Bronchial epithelial cell (primary cell): ENCODE data around the gene CACNG1. TPM values are rescaled to one million over a fixed set of nuclear protein-coding genes. Genes with fewer than 3 reads are reported as not detected.

Experiments
- DNase-seq: peaks from one replicate; pipeline ENCODE4 v3.0.0-alpha.2; 2010; ENCODE audit warnings: low read depth
- FAIRE-seq: peaks from 2 replicates; lab custom pipeline; 2011; peaks lifted over from hg19 to GRCh38; lab: Jason Lieb, UNC
- H3K27me3 ChIP-seq: 2 replicates; pipeline ENCODE4 v1.5.1; 2011; ENCODE audit warnings: low read length; ENCODE audit not compliant: control insufficient read depth, insufficient read depth
- H3K36me3 ChIP-seq: 2 replicates; pipeline ENCODE4 v1.5.1; 2011; ENCODE audit warnings: low read length; ENCODE audit not compliant: control insufficient read depth, insufficient read depth
- H3K4me3 ChIP-seq: 2 replicates; pipeline ENCODE4 v1.5.1; 2011; ENCODE audit warnings: mild to moderate bottlenecking, low read depth, low read length, control low read depth
- CTCF ChIP-seq: IDR thresholded peaks from 2 replicates; pipeline ENCODE4 v1.5.1; 2011; ENCODE audit warnings: mild to moderate bottlenecking, moderate library complexity, low read length, control low read depth, inconsistent platforms; ENCODE audit not compliant: insufficient read depth, severe bottlenecking
- total RNA-seq: library from RNA; depleted of rRNA; stranded (reverse); fragments of >200 nt; gene quantifications from 2 replicates; pipeline ENCODE4 v1.2.1, GENCODE V29; 2014

CACNG1 gene
- total RNA-seq, 1 donor from 2014 or later, result not detected

DNA sequence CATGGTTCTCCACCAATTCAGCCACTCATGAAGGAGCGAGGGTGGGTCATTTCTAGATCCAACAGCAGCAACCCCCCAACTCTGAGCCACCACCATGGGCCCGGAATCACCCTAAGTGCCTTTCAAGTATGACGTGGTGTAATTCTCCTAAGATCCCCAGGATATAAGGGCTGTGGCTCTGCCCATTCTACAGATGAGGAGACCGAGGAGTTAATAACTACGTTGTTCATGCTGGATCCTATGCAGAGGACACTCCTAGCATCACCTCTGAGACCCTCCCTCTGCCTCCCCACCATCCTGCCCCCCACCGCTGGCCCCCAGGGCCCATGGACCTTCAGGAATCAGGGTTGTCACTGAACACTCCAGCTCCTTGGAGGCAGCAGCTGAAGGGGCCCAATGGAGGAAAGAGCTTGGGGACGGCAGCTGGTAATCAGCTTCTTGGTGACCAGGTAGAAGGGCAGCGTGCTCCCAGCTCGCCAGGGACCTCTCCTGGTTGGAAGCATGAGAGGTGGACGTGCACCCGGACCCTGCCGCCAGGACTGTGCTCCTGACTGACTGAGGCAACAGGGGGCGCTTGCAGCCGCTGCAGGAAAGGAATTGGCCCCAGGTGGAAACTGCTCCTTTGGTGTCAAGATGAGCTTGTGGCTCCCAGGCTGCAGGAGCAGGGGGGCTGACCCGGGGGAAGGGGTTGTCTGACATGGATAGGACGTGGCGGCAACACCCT lies 28.2 kb upstream of the CACNG1 start:
- no peak for FAIRE-seq
- Histone ChIP-seq H3K27me3 (no peaks in the 10 kb centered on the region), H3K36me3 (no peaks in the 10 kb centered on the region), H3K4me3 (no peak overlapping the region)
- no peak for TF ChIP-seq CTCF
- no peak for DNase-seq

GRCh38 chr17:67017910-67018309 lies 26.4 kb upstream of the CACNG1 start:
- DNase-seq (no peak), FAIRE-seq (no peak)
- no peaks in the 10 kb centered on the region for H3K36me3 ChIP-seq
- no peak for TF ChIP-seq CTCF
- no peak overlapping the region for H3K4me3 ChIP-seq
- no peaks in the 10 kb centered on the region for H3K27me3 ChIP-seq

GRCh38 chr17:67018471-67019434 lies 25.6 kb upstream of the CACNG1 start:
- DNase-seq (no peak), FAIRE-seq (no peak)

DNA sequence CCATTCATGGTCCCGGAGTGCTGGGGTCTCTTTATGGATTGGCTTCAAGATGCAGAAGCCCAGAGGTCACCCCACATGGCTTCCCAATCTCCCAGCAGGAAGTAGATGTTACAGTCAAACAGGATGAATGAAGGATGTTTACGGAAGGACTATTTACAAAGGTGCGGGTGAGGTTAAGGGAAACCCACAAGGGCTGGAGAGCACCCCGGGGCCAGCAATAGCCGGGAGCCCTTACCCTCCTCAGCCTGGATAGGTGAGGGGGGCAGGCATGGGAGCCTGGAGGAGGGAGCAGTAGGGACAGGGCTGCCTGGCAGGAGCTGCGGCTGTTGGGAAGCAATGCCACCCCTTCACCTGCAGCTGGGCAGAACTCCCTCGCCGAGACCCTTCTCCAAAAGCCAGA lies 24.5 kb upstream of the CACNG1 start:
- no peak for FAIRE-seq
- Histone ChIP-seq H3K4me3 (no peak overlapping the region), H3K27me3 (no peaks in the 10 kb centered on the region), H3K36me3 (no peaks in the 10 kb centered on the region)
- no peak for DNase-seq
- TF ChIP-seq CTCF, result no peak

More at GRCh38 chr17:67018471-67019434, 25.6 kb upstream of the CACNG1 start:
- Histone ChIP-seq H3K4me3 (no peak overlapping the region), H3K36me3 (no peaks in the 10 kb centered on the region), H3K27me3 (no peaks in the 10 kb centered on the region)
- no peak for TF ChIP-seq CTCF

- TF ChIP-seq CTCF, result no peak
- Histone ChIP-seq H3K36me3 (no peaks in the 10 kb centered on the region), H3K4me3 (no peak overlapping the region), H3K27me3 (no peaks in the 10 kb centered on the region)
- DNase-seq (no peak), FAIRE-seq (no peak)
Measured at GRCh38 chr17:67020293-67020766, 24.0 kb upstream of the CACNG1 start.
